Urinary bladder (tissue), 4 donors: Measurements from ENCODE around the gene CYTH2. TPM values are rescaled to one million over a fixed set of nuclear protein-coding genes. Genes with fewer than 3 reads are reported as not detected.

Experiments
- DNase-seq: peaks from one replicate; pipeline ENCODE4 v3.0.0-alpha.2; 2015; ENCODE audit errors: extremely low spot score
- H3K27ac ChIP-seq: one replicate; pipeline ENCODE4 v1.5.1; 2013; ENCODE audit warnings: low read depth, mild to moderate bottlenecking, moderate library complexity
- H3K36me3 ChIP-seq: one replicate; pipeline ENCODE4 v1.6.1; 2013; ENCODE audit warnings: mild to moderate bottlenecking, moderate library complexity; ENCODE audit not compliant: insufficient read depth
- H3K4me1 ChIP-seq: one replicate; pipeline ENCODE4 v1.6.1; 2013; ENCODE audit warnings: mild to moderate bottlenecking, moderate library complexity; ENCODE audit not compliant: insufficient read depth
- H3K4me3 ChIP-seq: one replicate; pipeline ENCODE4 v1.5.1; 2013; ENCODE audit warnings: low read depth, low read length
- WGBS: extraction: QIAGEN DNeasy Blood & Tissue Kit; methylation state at CpG from one replicate; pipeline ENCODE4 v1.1.7; 2013; 5-methylcytosine and 5-hydroxymethylcytosine counted together
- polyA plus RNA-seq: library from polyadenylated mRNA; stranded (reverse); fragments of 200-250 nt; gene quantifications from one replicate; pipeline ENCODE4 v1.2.3, GENCODE V29; 2013
- total RNA-seq: library from RNA; depleted of rRNA; stranded (reverse); fragments of >200 nt; gene quantifications from one replicate; pipeline ENCODE4 v1.2.3, GENCODE V29; 2014
- donor health status: healthy with polysubstance abuse.
- donor health status: healthy.

Gene CYTH2
- total and polyA plus RNA-seq, 2 donors: 30.6 to 51.9 TPM

DNA sequence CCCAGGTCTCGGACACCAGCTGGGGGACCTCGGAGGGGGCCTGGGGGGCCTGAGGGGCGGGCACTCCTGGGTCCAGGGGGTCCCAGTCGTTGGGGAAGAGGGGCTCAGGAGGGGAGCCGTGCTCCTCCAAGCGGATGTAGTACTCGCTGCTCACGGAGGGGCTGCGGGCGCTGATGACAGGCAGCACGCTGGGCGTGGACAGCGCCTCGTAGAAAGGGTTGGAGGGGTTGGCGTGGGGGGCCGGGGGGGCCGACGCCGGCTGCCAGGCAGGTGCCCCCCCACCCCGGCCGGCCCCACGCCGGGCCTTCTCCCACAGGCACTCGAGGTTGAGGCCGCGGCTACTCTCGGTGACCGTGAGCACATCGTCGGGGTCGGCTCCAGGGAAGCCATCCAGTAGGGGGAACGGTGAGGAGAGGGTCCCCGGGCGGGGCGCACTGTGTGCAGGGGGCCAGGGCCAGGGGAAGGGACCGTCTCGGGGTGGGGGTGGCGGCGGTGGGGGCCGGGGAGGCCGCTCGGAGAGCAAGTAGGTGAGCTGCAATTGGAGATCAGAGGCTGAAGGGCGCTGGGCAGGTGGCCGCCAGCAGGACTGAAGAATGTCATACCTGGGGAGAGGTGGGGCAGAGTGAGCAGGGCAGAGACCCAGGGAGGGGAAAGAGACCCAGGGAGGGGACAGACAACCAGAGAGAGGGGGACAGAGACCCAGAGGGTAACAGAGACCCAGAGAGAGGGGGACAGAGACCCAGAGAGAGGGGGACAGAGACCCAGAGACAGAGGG, 30.3 kb downstream of the CYTH2 start:
- no peaks in the 10 kb centered on the region for H3K4me1 ChIP-seq
- WGBS: 63% methylated on average over 44 of the region's 44 CpGs
- H3K4me3 ChIP-seq: no peak overlapping the region
- no peak for DNase-seq
- H3K27ac ChIP-seq: no peak overlapping the region
- no peaks in the 10 kb centered on the region for H3K36me3 ChIP-seq

DNA sequence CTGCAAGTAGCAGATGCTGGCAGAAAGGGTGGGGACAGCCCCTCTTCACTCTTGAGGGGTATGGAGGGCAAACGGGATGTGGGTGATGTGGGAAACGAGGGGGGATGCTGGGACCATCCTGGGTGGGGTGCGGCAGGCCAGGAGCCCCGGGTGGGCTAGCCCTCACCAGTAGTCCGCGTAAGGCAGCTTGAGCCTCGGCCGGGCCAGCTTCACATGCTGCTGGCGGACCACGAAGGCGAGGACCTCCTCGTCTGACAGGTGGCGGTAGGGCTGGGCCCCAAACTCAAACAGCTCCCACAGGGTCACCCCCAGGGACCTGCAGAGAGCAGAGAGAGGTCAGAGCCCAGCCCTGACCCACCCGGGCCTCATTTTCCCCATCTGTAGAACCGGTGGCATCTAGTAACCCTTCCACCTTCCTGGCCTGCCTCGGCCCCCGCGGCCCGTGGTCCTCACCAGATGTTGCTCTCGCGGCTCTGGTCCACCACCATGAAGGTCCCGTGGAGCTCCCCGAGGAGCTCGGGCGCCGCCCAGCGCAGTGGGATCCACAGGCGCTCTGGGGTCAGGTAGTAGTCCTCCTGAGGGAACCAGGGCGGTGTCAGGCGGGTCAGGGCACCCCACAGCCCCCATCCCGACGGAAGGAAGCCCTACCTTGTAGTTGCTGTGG, 31.8 kb downstream of the CYTH2 start:
- H3K4me1 ChIP-seq: no peaks in the 10 kb centered on the region
- H3K36me3 ChIP-seq: no peaks in the 10 kb centered on the region
- H3K27ac ChIP-seq: no peak overlapping the region
- 48% methylated on average over 32 of the region's 32 CpGs for WGBS
- no peak overlapping the region for H3K4me3 ChIP-seq
- DNase-seq: no peak

DNA sequence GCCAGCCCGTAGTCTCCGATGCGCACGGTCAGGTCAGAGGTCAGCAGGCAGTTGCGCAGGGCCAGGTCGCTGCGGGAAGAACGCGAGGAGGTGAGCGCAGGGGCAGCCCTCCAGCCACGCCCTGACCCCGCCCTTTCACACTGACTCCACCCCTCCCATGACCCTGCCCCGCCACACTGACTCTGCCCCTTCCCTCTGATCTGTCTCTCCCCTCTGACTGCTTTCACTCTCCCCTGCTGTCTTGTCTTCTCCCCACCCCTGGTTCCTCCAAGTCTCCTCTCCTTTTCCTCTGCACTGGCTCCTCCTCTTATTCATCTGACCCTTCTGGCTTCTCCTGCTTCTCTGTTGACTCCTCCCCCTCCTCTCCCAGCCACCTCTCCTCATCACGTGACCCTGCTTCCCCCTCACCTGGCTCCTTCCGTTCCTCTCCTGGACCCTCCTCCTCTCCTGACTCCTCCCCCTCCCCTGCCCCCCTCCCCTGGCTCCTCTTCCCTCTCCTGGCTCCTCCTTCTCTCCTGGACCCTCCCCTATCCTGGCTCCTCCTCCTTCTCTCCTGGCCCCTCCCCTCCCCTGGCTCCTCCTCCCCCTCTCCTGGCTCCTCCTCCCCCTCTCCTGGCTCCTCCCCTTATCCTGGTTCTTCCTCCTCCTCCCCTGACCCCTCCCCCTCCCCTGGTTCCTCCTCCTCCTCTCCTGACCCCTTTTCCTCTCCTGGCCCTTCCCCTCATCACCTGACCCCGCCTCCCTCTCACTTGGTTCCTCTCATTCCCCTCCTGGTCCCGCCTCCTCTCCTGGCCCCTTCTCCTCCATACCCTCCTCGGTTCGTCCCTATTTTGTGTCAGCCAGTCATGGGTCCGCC, 32.6 kb downstream of the CYTH2 start:
- Histone ChIP-seq H3K4me1 (no peaks in the 10 kb centered on the region), H3K4me3 (no peak overlapping the region), H3K36me3 (no peaks in the 10 kb centered on the region), H3K27ac (no peak overlapping the region)
- DNase-seq: peak; percentile 89
- WGBS: 4% methylated on average over 20 of the region's 20 CpGs

DNA sequence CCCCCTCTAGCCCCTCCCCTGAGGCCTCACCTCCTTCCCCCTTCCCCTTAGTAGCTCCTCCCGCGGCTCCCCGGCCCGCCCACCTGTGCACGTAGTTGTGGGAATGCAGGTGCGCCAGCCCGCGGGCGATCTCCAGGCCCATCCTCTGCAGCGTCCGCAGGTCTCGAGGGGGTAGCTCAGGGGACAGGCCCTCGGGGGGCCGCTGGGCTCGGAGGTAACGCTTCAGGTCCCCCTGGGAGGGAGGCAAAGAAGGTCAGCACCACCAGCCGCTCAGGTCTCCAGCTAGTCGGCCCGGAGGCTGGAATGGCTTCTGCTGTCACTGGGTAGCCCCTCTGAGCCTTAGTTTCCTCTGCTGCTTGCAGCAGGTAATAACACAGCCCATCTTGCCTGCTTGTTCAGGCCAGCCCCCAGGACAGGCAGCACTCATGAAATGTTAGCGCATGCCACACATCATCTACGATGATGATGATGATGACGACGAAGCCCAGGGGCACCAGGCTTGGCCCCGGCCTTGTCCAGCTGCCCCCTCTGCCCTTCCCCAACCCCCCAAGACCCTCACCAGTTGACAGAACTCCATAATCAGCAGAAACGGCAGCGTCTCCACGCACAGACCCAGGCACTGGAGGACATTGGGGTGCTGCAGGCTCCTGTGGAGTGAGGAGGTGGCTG, 33.3 kb downstream of the CYTH2 start:
- no peaks in the 10 kb centered on the region for H3K4me1 ChIP-seq
- no peak overlapping the region for H3K4me3 ChIP-seq
- no peak for DNase-seq
- no peaks in the 10 kb centered on the region for H3K36me3 ChIP-seq
- no peak overlapping the region for H3K27ac ChIP-seq
- WGBS: 31% methylated on average over 27 of the region's 27 CpGs

DNA sequence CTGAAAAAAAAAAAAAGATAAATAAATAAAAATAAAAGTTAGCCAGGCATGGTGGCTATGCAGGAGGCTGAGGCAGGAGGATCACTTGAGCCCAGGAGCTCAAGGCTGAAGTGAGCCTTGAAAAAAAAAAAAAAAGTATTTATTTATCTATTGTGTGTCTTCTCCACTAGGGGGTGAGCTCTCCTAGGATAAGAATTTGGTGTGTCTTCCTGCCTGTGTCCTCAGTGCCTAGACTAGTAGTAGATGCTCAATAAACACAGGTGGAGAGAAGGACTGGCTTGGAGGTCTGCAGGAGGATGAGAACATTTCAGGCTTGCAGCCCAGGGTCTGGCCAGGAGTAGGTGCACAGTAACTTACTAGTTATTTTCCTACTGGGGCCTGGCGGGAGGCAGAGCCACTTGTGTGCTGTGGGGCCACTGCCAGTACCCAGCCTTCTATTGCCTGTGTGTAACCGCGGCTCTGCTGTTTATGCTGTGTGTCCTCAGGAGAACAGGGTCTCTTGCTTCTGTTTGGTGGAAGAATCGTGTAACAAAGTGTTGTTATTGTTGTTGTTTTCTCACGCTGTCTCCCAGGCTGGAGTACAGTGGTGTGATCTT, 37.1 kb downstream of the CYTH2 start:
- Histone ChIP-seq H3K36me3 (no peaks in the 10 kb centered on the region), H3K4me3 (no peak overlapping the region), H3K27ac (no peak overlapping the region), H3K4me1 (no peaks in the 10 kb centered on the region)
- DNase-seq: no peak
- 89% methylated on average over 5 of the region's 5 CpGs for WGBS

DNA sequence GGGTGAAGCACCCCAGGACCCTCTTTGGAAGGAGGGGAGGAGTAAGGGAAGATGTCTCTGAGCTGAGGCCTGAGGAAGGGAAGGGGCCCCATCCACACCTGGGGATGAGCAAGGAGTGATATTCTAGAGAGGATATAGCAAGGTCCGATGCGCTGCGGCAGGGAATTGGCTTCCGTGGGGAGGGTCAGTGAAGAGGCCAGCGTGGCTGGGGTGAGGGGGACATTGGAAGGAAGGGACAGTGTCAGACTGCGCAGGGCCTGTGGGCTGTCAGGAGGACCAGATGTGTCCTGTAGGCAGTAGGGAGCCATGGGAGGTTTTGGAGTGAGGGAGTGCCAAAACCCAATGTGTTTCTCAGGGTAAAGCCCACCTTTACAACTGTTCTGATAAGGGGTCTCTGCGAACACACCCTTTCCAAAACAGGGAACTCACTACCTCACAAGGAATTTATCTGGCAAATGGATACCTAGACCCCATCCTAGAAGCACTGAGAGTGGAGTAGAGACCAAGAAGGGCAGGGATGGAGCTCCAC, 38.8 kb downstream of the CYTH2 start:
- WGBS: 81% methylated on average over 7 of the region's 7 CpGs
- DNase-seq: no peak
- Histone ChIP-seq H3K4me1 (no peaks in the 10 kb centered on the region), H3K36me3 (no peaks in the 10 kb centered on the region), H3K27ac (no peak overlapping the region), H3K4me3 (no peak overlapping the region)

DNA sequence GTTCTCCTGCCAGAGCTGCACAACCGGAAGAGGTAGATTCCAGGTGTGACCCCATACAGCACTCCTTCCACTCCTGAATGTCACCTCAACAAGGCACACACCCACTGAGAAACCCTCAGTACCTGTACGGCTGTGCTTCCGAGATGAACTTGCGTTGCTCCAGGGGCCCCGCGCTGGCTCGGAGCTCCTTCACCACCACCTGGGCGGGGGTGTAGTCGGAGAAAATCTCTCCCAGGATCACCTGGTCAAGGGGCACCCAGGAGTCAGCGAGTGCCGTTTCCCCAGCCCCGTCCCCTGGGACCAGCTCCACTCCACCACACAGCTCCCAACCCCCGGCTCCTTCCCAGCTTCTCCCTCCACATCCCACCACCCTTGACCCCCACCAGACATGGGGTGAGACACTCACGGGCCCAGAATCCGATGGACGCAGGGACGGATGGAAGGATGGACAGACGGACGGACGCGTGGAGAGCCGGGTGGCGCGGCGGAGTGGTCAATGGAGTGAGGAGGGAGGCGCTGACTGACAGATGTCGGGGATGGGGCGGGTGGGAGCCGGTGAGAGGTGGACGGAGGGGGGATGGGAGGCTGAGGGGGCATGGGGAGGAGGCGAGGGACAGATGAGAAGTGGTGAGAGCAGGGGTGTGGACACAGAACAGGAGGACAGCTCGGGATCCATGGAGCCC, 39.7 kb downstream of the CYTH2 start:
- Histone ChIP-seq H3K4me3 (no peak overlapping the region), H3K27ac (no peak overlapping the region), H3K4me1 (no peaks in the 10 kb centered on the region), H3K36me3 (no peaks in the 10 kb centered on the region)
- 85% methylated on average over 32 of the region's 32 CpGs for WGBS
- no peak for DNase-seq

DNA sequence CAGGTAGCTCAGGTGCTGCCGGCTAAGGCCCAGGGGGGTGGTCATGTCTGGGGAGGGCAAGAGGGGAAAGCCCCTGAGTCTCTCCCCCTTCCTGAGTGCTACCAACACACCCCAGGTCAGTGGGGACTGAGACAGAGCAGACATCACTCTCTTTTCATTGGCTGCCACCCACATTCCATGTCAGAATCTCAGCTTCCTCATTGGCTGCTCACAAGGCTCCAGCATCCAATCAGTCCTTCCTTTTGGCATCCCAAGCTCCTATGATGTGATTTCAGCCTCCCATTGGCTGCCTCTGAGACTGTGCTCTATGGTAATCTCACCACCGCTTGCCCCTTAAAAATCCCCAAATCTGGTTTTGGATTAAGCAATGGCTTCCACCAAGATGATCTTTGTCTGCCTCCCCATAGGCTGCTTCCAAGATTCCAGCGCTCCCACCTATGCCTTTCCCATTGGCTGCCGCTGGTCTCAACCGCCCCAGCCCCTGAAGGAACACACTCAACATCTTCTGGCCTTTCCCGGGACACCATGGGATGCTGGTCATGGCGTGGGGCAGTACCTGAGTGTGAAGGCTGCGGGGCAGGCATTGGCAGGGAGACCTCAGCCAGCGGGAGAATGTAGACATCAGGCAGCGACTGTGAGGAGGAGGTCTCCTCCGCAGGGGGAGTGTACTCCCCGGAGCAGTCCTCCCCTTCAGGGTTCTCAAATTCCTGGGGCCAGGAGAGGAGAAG, 40.5 kb downstream of the CYTH2 start:
- Histone ChIP-seq H3K27ac (no peak overlapping the region), H3K36me3 (no peaks in the 10 kb centered on the region), H3K4me3 (no peak overlapping the region), H3K4me1 (no peaks in the 10 kb centered on the region)
- 73% methylated on average over 12 of the region's 12 CpGs for WGBS
- DNase-seq: no peak

DNA sequence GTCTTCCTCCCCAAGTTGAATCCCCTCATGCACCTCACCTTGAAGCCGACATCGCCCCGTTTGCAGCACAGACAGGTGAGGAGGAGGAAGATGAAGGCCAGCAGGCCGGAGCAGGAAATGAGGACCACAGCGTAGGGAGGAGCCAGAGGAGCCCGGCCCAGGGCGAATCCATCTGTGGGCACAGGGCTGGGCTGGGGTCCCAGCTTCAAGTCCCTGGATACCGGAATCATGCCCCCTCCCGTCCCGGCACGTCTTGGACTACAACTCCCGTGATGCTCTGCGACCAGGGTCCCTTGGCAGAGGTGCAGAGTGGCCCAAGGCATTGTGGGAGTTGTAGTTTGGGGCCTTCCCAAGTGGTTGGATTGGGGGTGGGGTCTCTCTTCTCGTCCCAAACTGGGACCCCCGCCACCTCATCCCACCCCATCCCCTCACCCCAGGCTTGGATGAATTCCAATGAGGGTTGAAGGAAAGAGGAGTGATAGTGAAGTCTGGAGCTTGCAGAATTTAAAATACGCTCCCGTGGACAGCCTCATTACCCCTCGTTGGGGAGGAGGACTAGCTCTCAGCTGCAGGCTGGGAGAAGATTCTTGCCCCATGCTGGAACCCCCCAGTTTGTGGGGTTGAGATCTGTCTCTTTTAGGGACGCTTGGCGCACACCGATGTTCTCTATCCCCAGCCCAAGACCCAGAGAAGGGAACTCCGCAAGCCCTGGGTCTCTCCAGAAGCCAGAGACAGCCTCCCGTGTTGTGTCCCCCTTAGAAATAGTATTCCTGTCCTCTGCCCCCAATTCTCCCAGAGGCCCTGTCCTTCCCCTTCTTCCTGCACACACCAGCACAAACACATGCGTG, 41.5 kb downstream of the CYTH2 start:
- H3K4me1 ChIP-seq: no peaks in the 10 kb centered on the region
- H3K27ac ChIP-seq: no peak overlapping the region
- H3K4me3 ChIP-seq: no peak overlapping the region
- H3K36me3 ChIP-seq: no peaks in the 10 kb centered on the region
- no peak for DNase-seq
- 11% methylated on average over 24 of the region's 24 CpGs for WGBS

DNA sequence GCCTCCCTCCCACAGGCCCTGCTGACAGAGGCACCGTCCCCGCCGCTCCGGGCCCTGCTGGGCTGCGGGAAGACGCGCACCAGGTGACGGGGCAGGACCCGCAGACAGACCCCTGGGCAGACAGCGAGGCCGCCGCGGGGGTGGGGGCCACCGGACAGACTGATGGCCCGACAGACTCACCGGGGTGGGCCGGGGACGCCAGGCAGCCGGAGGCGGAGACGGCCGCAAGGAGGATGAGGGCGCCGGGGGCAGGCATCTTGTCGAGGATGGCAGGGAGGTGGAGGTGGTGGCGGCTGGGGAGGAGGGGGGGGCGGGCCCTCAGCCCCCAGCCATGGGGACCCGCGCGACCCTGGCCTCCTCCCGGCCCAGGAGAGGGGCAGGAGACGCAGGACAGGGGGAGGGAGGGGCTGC, 42.2 kb downstream of the CYTH2 start:
- no peak overlapping the region for H3K27ac ChIP-seq
- 3% methylated on average over 31 of the region's 32 CpGs for WGBS
- H3K4me1 ChIP-seq: no peaks in the 10 kb centered on the region
- H3K36me3 ChIP-seq: no peaks in the 10 kb centered on the region
- no peak overlapping the region for H3K4me3 ChIP-seq
- no peak for DNase-seq

DNA sequence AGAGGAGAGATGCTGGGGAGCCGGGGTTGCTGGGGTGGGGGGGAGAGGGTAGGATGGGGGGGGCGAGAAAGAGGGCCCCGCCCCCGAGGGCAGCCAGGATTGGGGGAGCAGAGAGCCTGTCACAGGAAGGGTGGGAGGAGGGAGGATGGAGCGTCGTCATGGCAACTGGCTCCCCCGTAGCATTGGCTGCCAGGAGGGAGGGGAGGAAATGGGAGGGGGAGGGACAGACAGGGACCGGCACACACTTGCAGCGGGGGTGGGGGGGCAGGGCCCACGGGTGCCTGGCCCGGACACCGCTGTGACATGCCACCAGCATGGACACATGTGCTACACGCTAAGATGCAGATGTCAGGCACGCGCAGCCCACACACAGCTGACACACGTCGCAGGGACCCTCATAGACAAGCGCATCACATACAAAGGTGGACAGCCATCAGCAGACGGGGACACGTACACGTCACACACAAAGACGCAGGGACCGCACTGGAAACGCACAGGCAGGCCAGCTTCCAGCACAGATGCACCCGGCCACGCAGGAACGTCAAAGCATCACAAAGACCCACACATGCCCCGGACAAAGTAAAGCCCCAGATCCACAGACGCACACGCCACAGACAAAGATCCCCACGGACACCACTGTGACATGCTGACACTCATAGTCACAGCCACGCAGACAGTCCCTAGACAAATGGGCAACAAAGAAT, 42.8 kb downstream of the CYTH2 start, which contains the start of gene LMTK3:
TSS of gene LMTK3 (minus strand) at position 36 of the 704 bp plus-strand sequence. CDS start 259 bp downstream, outside the sequence.
- H3K4me1 ChIP-seq: no peaks in the 10 kb centered on the region
- 9% methylated on average over 32 of the region's 32 CpGs for WGBS
- H3K27ac ChIP-seq: no peak within 1 kb of the TSS
- DNase-seq: no peak
- no peak within 1 kb of the TSS for H3K4me3 ChIP-seq
- no peaks in the 10 kb centered on the region for H3K36me3 ChIP-seq
